H9 (cell line): ENCODE measurements around the gene MAGEB4. TPM values are rescaled to one million over a fixed set of nuclear protein-coding genes. Genes with fewer than 3 reads are reported as not detected.

Source experiments
- DNase-seq: peaks from one replicate; pipeline ENCODE4 v3.0.0-alpha.2; 2017
- H2AFZ ChIP-seq: one replicate; pipeline ENCODE4 v1.6.1; 2013; ENCODE audit warnings: mild to moderate bottlenecking, low read length, control low read depth, moderate library complexity
- H2AK5ac ChIP-seq: 2 replicates; pipeline ENCODE4 v1.6.1; 2013; ENCODE audit warnings: low read length, control low read depth, mixed read lengths; ENCODE audit not compliant: insufficient read length
- H2BK120ac ChIP-seq: one replicate; pipeline ENCODE4 v1.6.1; 2013; ENCODE audit warnings: low read depth, mild to moderate bottlenecking, low read length, control low read depth, inconsistent platforms; ENCODE audit not compliant: poor library complexity, severe bottlenecking
- H2BK12ac ChIP-seq: 2 replicates; pipeline ENCODE4 v1.6.1; 2013; ENCODE audit warnings: low read length, control low read depth, mixed read lengths, low read depth; ENCODE audit not compliant: insufficient read length
- H2BK15ac ChIP-seq: 2 replicates; pipeline ENCODE4 v1.6.1; 2013; ENCODE audit warnings: low read depth, low read length, control low read depth
- H2BK20ac ChIP-seq: one replicate; pipeline ENCODE4 v1.6.1; 2013; ENCODE audit warnings: low read depth, mild to moderate bottlenecking, low read length, control low read depth, inconsistent platforms; ENCODE audit not compliant: poor library complexity, severe bottlenecking
- H2BK5ac ChIP-seq: 2 replicates; pipeline ENCODE4 v1.6.1; 2013; ENCODE audit warnings: low read length, control low read depth, mixed read lengths; ENCODE audit not compliant: insufficient read length
- H3K14ac ChIP-seq: 2 replicates; pipeline ENCODE4 v1.6.1; 2013; ENCODE audit warnings: low read length, control low read depth; ENCODE audit not compliant: insufficient read depth
- H3K18ac ChIP-seq: 2 replicates; pipeline ENCODE4 v1.6.1; 2013; ENCODE audit warnings: low read depth, mild to moderate bottlenecking, mixed read lengths, low read length, control low read depth; ENCODE audit not compliant: insufficient read length
- H3K23ac ChIP-seq: 2 replicates; pipeline ENCODE4 v1.6.1; 2013; ENCODE audit warnings: low read length, control low read depth, mixed read lengths, low read depth; ENCODE audit not compliant: insufficient read length
- H3K23me2 ChIP-seq: 2 replicates; pipeline ENCODE4 v1.6.1; 2013; ENCODE audit warnings: low read depth, mild to moderate bottlenecking, mixed read lengths, low read length, control low read depth; ENCODE audit not compliant: insufficient read length, poor library complexity, severe bottlenecking
- H3K27ac ChIP-seq: 2 replicates; pipeline ENCODE4 v1.5.1; 2013; ENCODE audit warnings: low read length, control low read depth, mixed read lengths, low read depth; ENCODE audit not compliant: insufficient read length
- H3K27me3 ChIP-seq: 2 replicates; pipeline ENCODE4 v1.6.1; 2013; ENCODE audit warnings: low read length, control low read depth, inconsistent platforms; ENCODE audit not compliant: insufficient read depth
- H3K4ac ChIP-seq: 2 replicates; pipeline ENCODE4 v1.6.1; 2013; ENCODE audit warnings: low read depth, mild to moderate bottlenecking, control low read depth, inconsistent platforms, low read length, moderate library complexity
- H3K4me1 ChIP-seq: 2 replicates; pipeline ENCODE4 v1.6.1; 2013; ENCODE audit warnings: low read length, control low read depth, inconsistent platforms; ENCODE audit not compliant: insufficient read depth
- H3K4me2 ChIP-seq: 2 replicates; pipeline ENCODE4 v1.6.1; 2013; ENCODE audit warnings: low read length, control low read depth, mixed read lengths; ENCODE audit not compliant: insufficient read length, insufficient read depth
- H3K56ac ChIP-seq: 2 replicates; pipeline ENCODE4 v1.6.1; 2013; ENCODE audit warnings: low read depth, mild to moderate bottlenecking, mixed read lengths, low read length, control low read depth; ENCODE audit not compliant: insufficient read length
- H3K79me1 ChIP-seq: 2 replicates; pipeline ENCODE4 v1.6.1; 2013; ENCODE audit warnings: low read depth, mild to moderate bottlenecking, moderate library complexity, low read length, control low read depth, inconsistent platforms; ENCODE audit not compliant: insufficient read depth, poor library complexity, severe bottlenecking
- H3K79me2 ChIP-seq: 2 replicates; pipeline ENCODE4 v1.6.1; 2013; ENCODE audit warnings: low read length, control low read depth, inconsistent platforms; ENCODE audit not compliant: insufficient read depth
- H3K9ac ChIP-seq: 2 replicates; pipeline ENCODE4 v1.6.1; 2013; ENCODE audit warnings: low read length, control low read depth, mixed read lengths; ENCODE audit not compliant: insufficient read length; ENCODE audit errors: extremely low read depth
- H3K9me3 ChIP-seq: one replicate; pipeline ENCODE4 v1.6.1; 2013; ENCODE audit warnings: low read depth, low read length, inconsistent platforms; ENCODE audit not compliant: control insufficient read depth
- H3T11ph ChIP-seq: one replicate; pipeline ENCODE4 v1.6.1; 2013; ENCODE audit warnings: mild to moderate bottlenecking, low read length, control low read depth, inconsistent platforms
- H4K20me1 ChIP-seq: one replicate; pipeline ENCODE4 v1.6.1; 2013; ENCODE audit not compliant: control insufficient read depth, insufficient read length, insufficient read depth
- H4K5ac ChIP-seq: 2 replicates; pipeline ENCODE4 v1.6.1; 2013; ENCODE audit warnings: low read depth, mild to moderate bottlenecking, mixed read lengths, low read length, control low read depth; ENCODE audit not compliant: insufficient read length
- H4K8ac ChIP-seq: replicated peaks from 2 replicates; pipeline ENCODE4 v1.6.1; 2013; ENCODE audit warnings: low read length, control low read depth, mixed read lengths, low read depth; ENCODE audit not compliant: insufficient read length
- H4K91ac ChIP-seq: 2 replicates; pipeline ENCODE4 v1.6.1; 2013; ENCODE audit warnings: low read depth, mild to moderate bottlenecking, moderate library complexity, mixed read lengths, low read length, control low read depth; ENCODE audit not compliant: insufficient read length
- H3K27ac Mint-ChIP-seq, 3 experiments: 2 replicates in 2 of 3; 3 replicates in 1 of 3; pipeline ENCODE4 v1.8.0; 2020 to 2021; ENCODE audit warnings: mixed read lengths in 3 of 3, mild to moderate bottlenecking in 1 of 3, moderate library complexity in 1 of 3
- H3K27me3 Mint-ChIP-seq: 2 replicates; pipeline ENCODE4 v1.8.0; 2021; ENCODE audit warnings: low read depth, mild to moderate bottlenecking, moderate library complexity, mixed read lengths
- H3K36me3 Mint-ChIP-seq, 3 experiments: 2 replicates in 2 of 3; 3 replicates in 1 of 3; pipeline ENCODE4 v1.8.0; 2020 to 2021; ENCODE audit warnings: low read depth in 3 of 3, mixed read lengths in 3 of 3; ENCODE audit not compliant: insufficient read depth in 1 of 3
- H3K4me1 Mint-ChIP-seq, 2 experiments: 2 replicates each; pipeline ENCODE4 v1.8.0; 2020; ENCODE audit warnings: mixed read lengths in 2 of 2
- H3K4me3 Mint-ChIP-seq, 2 experiments: 2 replicates in 1 of 2; 3 replicates in 1 of 2; pipeline ENCODE4 v1.8.0; 2020 to 2021; ENCODE audit warnings: mild to moderate bottlenecking in 2 of 2, mixed read lengths in 2 of 2, moderate library complexity in 1 of 2
- H3K9me3 Mint-ChIP-seq, 2 experiments: 2 replicates in 1 of 2; 3 replicates in 1 of 2; pipeline ENCODE4 v1.8.0; 2020; ENCODE audit warnings: mild to moderate bottlenecking in 2 of 2, mixed read lengths in 2 of 2, moderate library complexity in 1 of 2
- CTCF ChIP-seq: fragments of 200-600 bp; sonication (generic); conservative IDR thresholded peaks from 3 replicates; pipeline ENCODE4 v1.8.0; 2021; ENCODE audit warnings: antibody characterized with exemption, mild to moderate bottlenecking
- WGBS: extraction: QIAGEN DNeasy Blood & Tissue Kit; methylation state at CpG from one replicate; pipeline ENCODE4 v1.1.7; 2013; ENCODE audit warnings: missing lambda C conversion rate, low lambda C conversion rate, mixed read lengths; ENCODE audit not compliant: insufficient read length; ENCODE audit errors: extremely low coverage; 5-methylcytosine and 5-hydroxymethylcytosine counted together
- total RNA-seq: library from RNA; stranded (reverse); gene quantifications from 2 replicates; pipeline ENCODE4 v1.2.1, GENCODE V29; 2021

MAGEB4 gene
- total RNA-seq, 1 experiment from 2014 or later: 0.11 TPM

DNA sequence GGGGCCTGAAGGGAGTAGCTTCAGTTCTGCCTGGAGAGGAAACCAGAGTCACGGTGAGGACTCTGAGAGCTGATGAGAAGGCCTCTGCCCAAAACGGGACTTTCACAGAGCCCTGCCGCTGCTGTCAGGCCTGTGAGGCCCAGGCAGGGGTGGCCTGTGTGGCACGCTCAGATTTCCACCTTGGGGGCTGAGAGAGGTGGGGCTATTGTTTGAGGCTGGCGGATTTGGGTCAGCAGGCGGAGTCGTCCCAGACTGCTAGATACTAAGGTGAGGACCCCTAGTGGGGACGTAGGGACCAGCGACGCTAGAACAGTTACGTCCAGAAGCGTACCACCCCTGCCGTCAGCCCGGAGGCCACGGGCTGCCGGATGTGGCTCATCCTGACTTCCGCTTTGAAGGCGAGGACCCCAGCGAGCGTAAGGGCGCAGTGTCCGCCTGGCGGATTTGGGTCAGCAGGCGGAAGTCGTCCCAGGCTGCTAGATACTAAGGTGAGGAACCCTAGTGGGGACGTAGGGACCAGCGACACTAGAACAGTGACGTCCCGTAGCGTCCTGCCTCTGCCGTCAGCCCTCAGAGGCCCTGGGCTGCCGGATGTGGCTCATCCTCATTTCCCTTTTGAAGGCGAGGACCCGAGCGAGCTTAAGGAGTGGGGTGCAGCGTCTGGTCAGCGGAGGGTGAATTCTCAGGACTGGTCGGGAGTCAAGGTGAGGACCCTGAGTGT, 5.1 kb downstream of the MAGEB4 start, which contains the start of gene MAGEB1:
Gene MAGEB1, plus strand, starts transcription at position 378 of the 721 bp plus-strand sequence. CDS start 3,348 bp downstream, outside the sequence.
- no peak within 1 kb of the TSS for H3K27ac Mint-ChIP-seq
- no peak within 1 kb of the TSS for H2BK20ac ChIP-seq
- no peak within 1 kb of the TSS for H3K4ac ChIP-seq
- peak; percentile 78 for DNase-seq
- no peak within 1 kb of the TSS for H2AFZ ChIP-seq
- H3K23me2 ChIP-seq: no peaks in the 10 kb centered on the region
- H3K4me1 ChIP-seq: no peaks in the 10 kb centered on the region
- H3K4me1 Mint-ChIP-seq: peaks cover 12 to 23% of the 10 kb centered on the region in 2 experiments
- H3K27me3 Mint-ChIP-seq: peaks cover 3% of the 10 kb centered on the region
- H3K56ac ChIP-seq: no peak within 1 kb of the TSS
- peaks cover 13 to 83% of the 10 kb centered on the region in 2 experiments; a peak in 4 of 5 replicates for H3K9me3 Mint-ChIP-seq
- H3K23ac ChIP-seq: no peak within 1 kb of the TSS
- no peak within 1 kb of the TSS for H2BK15ac ChIP-seq
- peak; percentile 72 for TF ChIP-seq CTCF
- no peak within 1 kb of the TSS for H3K27ac ChIP-seq
- H3K14ac ChIP-seq: no peak within 1 kb of the TSS
- H3K36me3 Mint-ChIP-seq: peaks cover 0 to 17% (median 4%) of the 10 kb centered on the region in 3 experiments; a peak in 4 of 7 replicates
- H3K79me2 ChIP-seq: no peaks in the 10 kb centered on the region
- H2BK120ac ChIP-seq: no peak within 1 kb of the TSS
- no peak within 1 kb of the TSS for H4K91ac ChIP-seq
- no peak within 1 kb of the TSS for H3K18ac ChIP-seq
- no peak within 1 kb of the TSS for H4K5ac ChIP-seq
- H2AK5ac ChIP-seq: no peak within 1 kb of the TSS
- H4K8ac ChIP-seq: no peak within 1 kb of the TSS
- no peak within 1 kb of the TSS for H3K9ac ChIP-seq
- H3K79me1 ChIP-seq: no peaks in the 10 kb centered on the region
- H3K9me3 ChIP-seq: no peaks in the 10 kb centered on the region
- H4K20me1 ChIP-seq: no peaks in the 10 kb centered on the region
- H3K4me2 ChIP-seq: no peak within 1 kb of the TSS
- H2BK5ac ChIP-seq: no peak within 1 kb of the TSS
- no CpG with 5 or more reads among the region's 38 CpGs for WGBS
- no peak within 1 kb of the TSS for H3T11ph ChIP-seq
- H2BK12ac ChIP-seq: no peak within 1 kb of the TSS
- H3K27me3 ChIP-seq: no peaks in the 10 kb centered on the region
- H3K4me3 Mint-ChIP-seq: no peak within 1 kb of the TSS; a peak in 1 of 5 replicates
